Subcutaneous adipose tissue (tissue), 4 donors: ENCODE measurements around the gene GNAS-AS1. TPM values are rescaled to one million over a fixed set of nuclear protein-coding genes. Genes with fewer than 3 reads are reported as not detected.

Source experiments
- total RNA-seq, 4 donors: library from RNA; depleted of rRNA; stranded (reverse); fragments of >200 nt; gene quantifications; one replicate each; pipeline ENCODE4 v1.1.0, GENCODE V29; 2016
- TF ChIP-seq, protein P1 (sequence below): fragments of 450-650 bp; IDR thresholded peaks from one replicate; pipeline ENCODE4 v1.5.1; 2016; ENCODE audit warnings: low read depth, mild to moderate bottlenecking, control low read depth, antibody characterized with exemption, moderate library complexity

GNAS-AS1 gene
- total RNA-seq, 4 donors from 2014 or later, result 0.34 TPM; not detected in 3

- TF ChIP-seq, protein P1, sequence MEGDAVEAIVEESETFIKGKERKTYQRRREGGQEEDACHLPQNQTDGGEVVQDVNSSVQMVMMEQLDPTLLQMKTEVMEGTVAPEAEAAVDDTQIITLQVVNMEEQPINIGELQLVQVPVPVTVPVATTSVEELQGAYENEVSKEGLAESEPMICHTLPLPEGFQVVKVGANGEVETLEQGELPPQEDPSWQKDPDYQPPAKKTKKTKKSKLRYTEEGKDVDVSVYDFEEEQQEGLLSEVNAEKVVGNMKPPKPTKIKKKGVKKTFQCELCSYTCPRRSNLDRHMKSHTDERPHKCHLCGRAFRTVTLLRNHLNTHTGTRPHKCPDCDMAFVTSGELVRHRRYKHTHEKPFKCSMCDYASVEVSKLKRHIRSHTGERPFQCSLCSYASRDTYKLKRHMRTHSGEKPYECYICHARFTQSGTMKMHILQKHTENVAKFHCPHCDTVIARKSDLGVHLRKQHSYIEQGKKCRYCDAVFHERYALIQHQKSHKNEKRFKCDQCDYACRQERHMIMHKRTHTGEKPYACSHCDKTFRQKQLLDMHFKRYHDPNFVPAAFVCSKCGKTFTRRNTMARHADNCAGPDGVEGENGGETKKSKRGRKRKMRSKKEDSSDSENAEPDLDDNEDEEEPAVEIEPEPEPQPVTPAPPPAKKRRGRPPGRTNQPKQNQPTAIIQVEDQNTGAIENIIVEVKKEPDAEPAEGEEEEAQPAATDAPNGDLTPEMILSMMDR, result no peak
Measured at GRCh38 chr20:58890518-58891085, 39.9 kb upstream of the GNAS-AS1 start.

DNA sequence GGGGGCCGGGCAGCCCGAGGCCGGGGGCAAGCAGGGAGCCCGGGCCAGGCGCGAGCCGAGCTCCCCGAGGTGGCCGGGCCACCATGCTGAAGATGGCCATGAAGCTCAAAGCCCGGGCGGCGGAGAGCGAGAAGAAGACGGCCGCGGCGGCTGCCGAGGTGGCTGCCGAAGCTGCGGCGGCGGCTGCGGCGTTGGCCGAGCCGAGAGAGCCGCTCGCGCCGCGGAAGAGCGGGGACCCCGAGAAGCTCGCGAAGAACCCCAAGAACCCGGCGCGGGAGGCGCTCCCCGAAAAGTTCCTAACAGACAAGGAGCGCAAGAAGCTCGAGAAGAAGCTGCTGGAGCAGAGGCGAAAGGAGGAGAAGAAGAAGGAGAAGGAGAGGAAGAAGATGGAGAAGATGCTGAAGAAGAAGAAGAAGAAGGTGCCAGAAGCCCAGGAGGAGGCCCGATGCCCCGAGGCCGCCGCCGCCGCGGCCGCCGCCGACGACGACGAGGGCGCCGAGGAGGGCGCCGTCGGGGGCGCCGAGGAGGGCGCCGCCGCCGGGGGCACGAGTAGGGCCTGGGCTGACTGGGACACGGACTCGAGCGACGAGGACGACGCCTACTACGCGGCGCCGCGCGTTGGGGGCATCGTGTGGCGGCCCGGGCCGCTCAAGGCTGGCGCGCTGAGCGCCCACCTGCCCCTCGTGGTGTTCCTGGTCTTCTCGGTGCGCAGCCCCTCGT, 39.3 kb upstream of the GNAS-AS1 start:
- TF ChIP-seq, protein P1, result no peak

- TF ChIP-seq, protein P1, result no peak
Measured at GRCh38 chr20:58889334-58889760, 38.6 kb upstream of the GNAS-AS1 start.

GRCh38 chr20:58888521-58889333, 38.0 kb upstream of the GNAS-AS1 start:
- TF ChIP-seq, protein P1, result no peak

- TF ChIP-seq, protein P1, result no peak
Measured at GRCh38 chr20:58888103-58888502, 37.4 kb upstream of the GNAS-AS1 start.

- TF ChIP-seq, protein P1, result no peak
Measured at GRCh38 chr20:58886546-58886945, 35.8 kb upstream of the GNAS-AS1 start.

- TF ChIP-seq, protein P1, result no peak
Measured at GRCh38 chr20:58884966-58885365, 34.3 kb upstream of the GNAS-AS1 start.
